ENCODE measurements around the gene SREBF2. TPM values are rescaled to one million over a fixed set of nuclear protein-coding genes. Genes with fewer than 3 reads are reported as not detected.

The SREBF2 gene
- total RNA-seq, 1 donor from 2014 or later = 20.9 TPM

DNA sequence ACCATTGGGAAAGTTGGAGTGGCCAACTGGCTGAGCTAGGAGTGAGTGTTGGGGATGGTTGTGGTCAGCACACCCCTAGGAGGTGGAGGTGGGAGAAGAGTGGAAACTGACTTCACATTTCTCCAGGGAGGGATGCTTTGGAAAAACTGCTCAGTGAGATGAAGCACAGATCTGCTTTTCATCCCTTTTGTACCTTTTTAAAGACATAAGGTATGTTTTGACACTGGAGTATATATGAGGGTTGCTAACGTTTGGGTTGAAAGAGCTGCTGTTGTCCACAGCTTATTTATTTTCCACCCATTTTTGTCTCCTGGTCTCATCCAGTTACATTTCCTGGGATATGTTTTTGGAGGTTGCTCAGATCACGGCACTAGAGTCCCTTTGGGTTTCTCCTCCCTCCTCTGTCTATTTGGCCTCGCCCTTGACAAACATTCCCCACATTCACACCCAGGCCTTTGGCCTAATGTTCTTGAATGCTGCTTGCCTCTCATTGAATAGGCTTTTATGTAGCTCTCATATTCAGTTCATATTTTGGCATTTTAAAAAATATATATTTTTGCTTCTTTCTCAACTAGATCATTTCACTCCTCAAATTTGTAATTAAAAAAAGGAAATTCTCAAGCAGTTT lies 8.3 kb downstream of the SREBF2 start:
- H3K9me3 ChIP-seq (ENCODE audit: control insufficient read depth in 3 of 3, low read length in 3 of 3) = no peaks in the 10 kb centered on the region
- H3K4me1 ChIP-seq (ENCODE audit: control insufficient read depth in 3 of 3, insufficient read depth in 3 of 3, low read length in 3 of 3) = peaks cover 9 to 29% (median 24%) of the 10 kb centered on the region in 3 donors
- H3K9ac ChIP-seq (ENCODE audit: low read depth in 1 of 3, low read length in 3 of 3) = no peak overlapping the region
- peaks cover 0 to 15% (median 11%) of the 10 kb centered on the region in 3 donors for H3K36me3 ChIP-seq (ENCODE audit: control insufficient read depth in 3 of 3, insufficient read depth in 3 of 3, low read length in 3 of 3)
- H3K4me3 ChIP-seq (ENCODE audit: low read length in 3 of 3) = no peak overlapping the region
- H3K27ac ChIP-seq (ENCODE audit: low read depth, low read length) = no peak overlapping the region
- H3K27me3 ChIP-seq (ENCODE audit: control insufficient read depth in 3 of 3, insufficient read depth in 3 of 3, low read length in 3 of 3) = no peaks in the 10 kb centered on the region

DNA sequence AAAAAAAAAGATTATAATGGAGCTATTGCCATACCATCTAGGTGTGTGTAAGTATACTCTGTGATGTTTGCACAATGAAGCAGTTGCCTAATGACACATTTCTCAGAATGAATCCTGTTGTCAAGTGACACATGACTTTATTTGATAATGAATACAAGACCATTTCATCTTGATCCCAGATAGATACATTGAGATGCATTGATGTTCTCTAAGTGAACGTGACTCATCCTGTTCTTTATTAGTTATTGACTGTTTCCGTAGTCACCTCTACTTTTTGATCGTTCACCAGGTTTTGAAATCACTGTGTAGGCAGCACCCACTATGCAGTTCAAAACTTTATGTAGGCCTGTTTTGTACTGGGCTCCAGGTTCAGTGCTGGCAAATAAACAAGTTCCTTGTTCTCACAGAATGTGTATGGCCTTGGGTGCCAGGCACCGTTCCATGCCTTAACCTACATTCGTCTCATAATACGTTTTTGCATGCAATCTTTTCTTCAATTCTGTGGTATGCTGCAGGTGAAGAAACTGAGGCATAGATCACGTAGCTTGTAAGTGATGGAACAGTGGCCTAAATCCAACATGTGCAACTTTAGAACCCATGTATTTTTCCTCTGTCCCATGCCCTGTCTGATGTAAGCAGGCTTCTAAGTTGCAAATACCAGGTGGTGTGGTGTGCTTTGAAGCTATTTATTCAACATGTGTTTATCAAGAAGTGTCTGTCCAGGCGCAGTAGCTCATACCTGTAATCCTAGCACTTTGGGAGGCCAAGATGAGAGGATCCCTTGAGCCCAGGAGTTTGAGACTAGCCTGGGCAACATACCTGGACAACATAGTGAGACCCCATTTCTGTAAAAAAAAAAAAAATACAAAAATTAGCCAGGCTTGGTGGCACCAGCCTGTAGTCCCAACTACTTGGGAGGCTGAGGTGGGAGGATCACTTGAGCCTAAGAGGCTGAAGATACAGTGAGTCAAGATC lies 10.4 kb downstream of the SREBF2 start:
- Histone ChIP-seq H3K36me3 (ENCODE audit: control insufficient read depth in 3 of 3, insufficient read depth in 3 of 3, low read length in 3 of 3) (peaks cover 0 to 9% (median 4%) of the 10 kb centered on the region in 3 donors), H3K9ac (ENCODE audit: low read depth in 1 of 3, low read length in 3 of 3) (no peak overlapping the region), H3K27me3 (ENCODE audit: control insufficient read depth in 3 of 3, insufficient read depth in 3 of 3, low read length in 3 of 3) (no peaks in the 10 kb centered on the region), H3K9me3 (ENCODE audit: control insufficient read depth in 3 of 3, low read length in 3 of 3) (no peaks in the 10 kb centered on the region), H3K4me1 (ENCODE audit: control insufficient read depth in 3 of 3, insufficient read depth in 3 of 3, low read length in 3 of 3) (peaks cover 15 to 38% (median 30%) of the 10 kb centered on the region in 3 donors), H3K27ac (ENCODE audit: low read depth, low read length) (no peak overlapping the region), H3K4me3 (ENCODE audit: low read length in 3 of 3) (no peak overlapping the region)

DNA sequence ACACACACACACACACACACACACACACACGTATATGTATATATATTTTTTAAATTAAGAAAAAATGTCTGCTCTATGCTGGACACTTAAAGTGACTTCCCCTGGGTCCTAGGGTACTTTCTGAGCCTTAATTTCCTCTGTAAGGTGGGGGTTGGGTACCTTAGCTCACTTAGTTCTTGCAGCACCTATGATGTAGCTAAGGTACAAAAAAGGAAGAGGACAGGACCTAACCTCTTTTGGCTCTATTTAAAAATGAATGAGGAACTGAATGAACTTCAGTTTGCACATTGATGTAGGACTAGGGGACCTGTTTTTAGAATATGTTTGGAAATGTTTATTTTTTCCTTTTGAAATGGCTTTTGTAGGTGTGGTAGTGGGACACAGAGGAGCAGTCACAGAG lies 11.1 kb downstream of the SREBF2 start:
- H3K36me3 ChIP-seq (ENCODE audit: control insufficient read depth in 3 of 3, insufficient read depth in 3 of 3, low read length in 3 of 3) = peaks cover 0 to 9% (median 4%) of the 10 kb centered on the region in 3 donors
- H3K4me1 ChIP-seq (ENCODE audit: control insufficient read depth in 3 of 3, insufficient read depth in 3 of 3, low read length in 3 of 3) = peaks cover 15 to 38% (median 30%) of the 10 kb centered on the region in 3 donors

DNA sequence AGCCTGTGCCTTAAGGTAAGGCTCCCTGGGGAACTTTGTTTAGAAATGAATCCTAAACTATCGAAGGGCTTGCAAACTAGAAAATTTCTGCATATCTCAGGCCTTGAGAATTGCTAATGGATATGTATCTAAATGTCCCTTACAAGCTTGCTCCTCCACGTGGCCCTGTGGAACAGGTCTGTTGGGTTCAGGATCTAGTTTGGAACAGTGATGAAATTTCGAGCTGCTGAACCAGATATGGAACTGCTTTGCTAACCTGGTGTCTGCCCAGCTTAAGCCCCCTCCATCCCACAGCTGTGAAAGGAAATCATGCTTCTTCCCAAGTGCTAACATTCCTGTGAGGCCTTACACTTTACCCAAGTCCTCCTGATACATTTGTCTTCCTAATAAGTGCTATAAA lies 11.6 kb downstream of the SREBF2 start:
- peaks cover 0 to 9% (median 4%) of the 10 kb centered on the region in 3 donors for H3K36me3 ChIP-seq (ENCODE audit: control insufficient read depth in 3 of 3, insufficient read depth in 3 of 3, low read length in 3 of 3)
- no peak overlapping the region for H3K27ac ChIP-seq (ENCODE audit: low read depth, low read length)
- H3K4me3 ChIP-seq (ENCODE audit: low read length in 3 of 3) = no peak overlapping the region
- H3K4me1 ChIP-seq (ENCODE audit: control insufficient read depth in 3 of 3, insufficient read depth in 3 of 3, low read length in 3 of 3) = peaks cover 15 to 38% (median 30%) of the 10 kb centered on the region in 3 donors
- no peaks in the 10 kb centered on the region for H3K9me3 ChIP-seq (ENCODE audit: control insufficient read depth in 3 of 3, low read length in 3 of 3)
- H3K9ac ChIP-seq (ENCODE audit: low read depth in 1 of 3, low read length in 3 of 3) = no peak overlapping the region
- H3K27me3 ChIP-seq (ENCODE audit: control insufficient read depth in 3 of 3, insufficient read depth in 3 of 3, low read length in 3 of 3) = no peaks in the 10 kb centered on the region

More for the DNA sequence above, 11.1 kb downstream of the SREBF2 start:
- H3K9me3 ChIP-seq (ENCODE audit: control insufficient read depth in 3 of 3, low read length in 3 of 3) = no peaks in the 10 kb centered on the region
- no peak overlapping the region for H3K9ac ChIP-seq (ENCODE audit: low read depth in 1 of 3, low read length in 3 of 3)
- H3K4me3 ChIP-seq (ENCODE audit: low read length in 3 of 3) = no peak overlapping the region
- no peaks in the 10 kb centered on the region for H3K27me3 ChIP-seq (ENCODE audit: control insufficient read depth in 3 of 3, insufficient read depth in 3 of 3, low read length in 3 of 3)
- H3K27ac ChIP-seq (ENCODE audit: low read depth, low read length) = no peak overlapping the region

DNA sequence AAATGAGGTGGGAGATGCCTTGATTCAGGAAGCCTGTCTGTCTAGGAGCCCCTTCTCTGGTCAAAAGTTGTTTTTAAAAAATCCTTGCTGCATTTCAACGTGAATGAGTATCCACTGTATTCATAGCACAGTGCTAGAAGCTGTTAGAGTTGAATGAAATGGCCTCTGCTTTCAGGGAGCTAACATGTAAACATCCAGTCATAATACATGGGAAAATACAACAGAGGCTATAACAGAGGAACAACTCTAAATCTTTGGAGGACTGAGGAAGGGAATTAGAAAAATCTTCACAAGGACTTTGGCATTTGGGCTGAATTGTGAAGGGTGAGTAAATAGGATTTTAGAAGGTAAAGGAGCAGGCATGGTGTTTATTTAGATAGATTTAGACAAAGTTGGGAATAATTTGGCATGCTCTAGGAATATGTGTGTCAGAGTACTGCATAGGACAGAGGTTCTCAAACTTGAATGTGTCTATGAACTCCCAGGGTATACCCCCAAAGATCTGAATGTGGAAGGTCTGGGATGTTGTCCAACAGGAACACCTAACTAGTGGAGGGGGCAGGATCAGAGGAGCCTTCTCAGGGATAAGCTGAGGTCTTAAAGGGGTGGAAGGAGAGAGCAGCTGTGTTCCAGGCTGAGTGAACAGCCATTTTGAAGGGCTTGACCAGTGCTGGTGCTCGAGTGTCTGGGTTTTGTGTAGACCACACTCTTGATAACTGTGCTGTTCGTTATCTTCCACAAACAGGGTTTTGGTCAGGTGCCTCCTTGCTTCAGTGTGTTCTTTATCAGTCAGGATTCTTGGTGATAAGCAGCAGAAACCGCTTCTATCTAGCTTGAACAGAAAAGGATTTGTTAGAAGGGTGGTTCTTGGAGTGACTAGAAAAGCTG lies 12.7 kb downstream of the SREBF2 start:
- peaks cover 15 to 38% (median 29%) of the 10 kb centered on the region in 3 donors for H3K4me1 ChIP-seq (ENCODE audit: control insufficient read depth in 3 of 3, insufficient read depth in 3 of 3, low read length in 3 of 3)
- H3K9ac ChIP-seq (ENCODE audit: low read depth in 1 of 3, low read length in 3 of 3) = no peak overlapping the region
- H3K27ac ChIP-seq (ENCODE audit: low read depth, low read length) = no peak overlapping the region
- H3K27me3 ChIP-seq (ENCODE audit: control insufficient read depth in 3 of 3, insufficient read depth in 3 of 3, low read length in 3 of 3) = no peaks in the 10 kb centered on the region
- no peak overlapping the region for H3K4me3 ChIP-seq (ENCODE audit: low read length in 3 of 3)
- H3K36me3 ChIP-seq (ENCODE audit: control insufficient read depth in 3 of 3, insufficient read depth in 3 of 3, low read length in 3 of 3) = peaks cover 0 to 9% (median 4%) of the 10 kb centered on the region in 3 donors
- H3K9me3 ChIP-seq (ENCODE audit: control insufficient read depth in 3 of 3, low read length in 3 of 3) = no peaks in the 10 kb centered on the region

DNA sequence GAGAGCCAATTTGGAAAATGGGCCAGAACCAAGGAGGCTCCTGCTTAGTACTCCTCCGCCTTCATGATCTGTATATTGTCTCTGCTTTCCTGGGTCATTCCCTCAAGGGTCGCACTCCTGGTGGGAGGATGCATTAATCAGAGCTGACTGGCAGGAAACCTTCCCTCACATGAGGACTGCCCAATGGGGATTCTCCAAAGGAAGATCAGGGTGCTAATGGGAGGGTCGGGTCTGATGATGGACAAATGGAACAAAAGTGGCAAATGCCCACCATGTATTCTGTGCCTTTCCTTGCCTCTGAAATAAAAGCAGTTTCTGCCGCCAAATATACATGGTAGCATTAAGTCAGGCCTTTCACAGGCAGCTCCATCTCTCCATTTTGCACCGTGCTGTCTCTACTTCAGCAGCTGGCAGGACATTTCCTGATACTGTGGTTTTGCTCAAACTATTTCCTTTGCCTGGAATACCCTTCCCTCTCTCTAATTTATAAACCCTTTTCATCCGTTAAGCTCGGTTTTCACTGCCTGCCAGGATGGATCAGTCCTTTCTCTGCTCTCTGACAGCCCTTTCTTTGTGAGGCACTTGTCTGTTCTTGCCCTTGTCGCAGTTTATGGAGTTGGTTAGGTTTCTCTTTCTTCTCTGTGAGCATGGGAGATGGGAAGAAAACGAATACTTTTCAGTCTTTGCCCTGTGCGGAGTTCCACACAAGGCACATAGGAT lies 13.5 kb downstream of the SREBF2 start:
- H3K27me3 ChIP-seq (ENCODE audit: control insufficient read depth in 3 of 3, insufficient read depth in 3 of 3, low read length in 3 of 3) = no peaks in the 10 kb centered on the region
- H3K4me1 ChIP-seq (ENCODE audit: control insufficient read depth in 3 of 3, insufficient read depth in 3 of 3, low read length in 3 of 3) = peaks cover 10 to 32% (median 22%) of the 10 kb centered on the region in 3 donors
- no peak overlapping the region for H3K9ac ChIP-seq (ENCODE audit: low read depth in 1 of 3, low read length in 3 of 3)
- H3K36me3 ChIP-seq (ENCODE audit: control insufficient read depth in 3 of 3, insufficient read depth in 3 of 3, low read length in 3 of 3) = peaks cover 0 to 5% (median 4%) of the 10 kb centered on the region in 3 donors
- no peak overlapping the region for H3K4me3 ChIP-seq (ENCODE audit: low read length in 3 of 3)
- H3K9me3 ChIP-seq (ENCODE audit: control insufficient read depth in 3 of 3, low read length in 3 of 3) = no peaks in the 10 kb centered on the region
- no peak overlapping the region for H3K27ac ChIP-seq (ENCODE audit: low read depth, low read length)

DNA sequence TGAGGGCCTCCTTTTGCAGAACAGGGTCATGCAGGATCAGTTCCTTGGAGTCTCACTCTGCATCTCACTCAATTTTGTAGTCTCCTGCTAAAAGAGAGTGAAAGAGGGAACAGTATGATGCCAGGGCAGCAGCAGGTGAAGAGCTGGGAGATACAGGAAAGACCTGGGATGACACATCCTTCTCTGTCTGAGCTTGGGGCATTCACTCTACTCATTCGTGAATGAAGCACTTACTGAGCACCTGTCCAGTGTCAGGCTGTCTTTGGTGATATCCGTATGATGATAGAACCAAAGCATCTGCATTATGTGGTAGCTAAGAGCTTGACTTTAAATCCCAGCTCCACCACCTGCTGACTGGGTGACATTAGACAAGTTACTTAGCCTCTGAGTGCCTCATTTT lies 14.4 kb downstream of the SREBF2 start:
- Histone ChIP-seq H3K9me3 (ENCODE audit: control insufficient read depth in 3 of 3, low read length in 3 of 3) (no peaks in the 10 kb centered on the region), H3K4me1 (ENCODE audit: control insufficient read depth in 3 of 3, insufficient read depth in 3 of 3, low read length in 3 of 3) (peaks cover 10 to 32% (median 22%) of the 10 kb centered on the region in 3 donors), H3K36me3 (ENCODE audit: control insufficient read depth in 3 of 3, insufficient read depth in 3 of 3, low read length in 3 of 3) (peaks cover 0 to 5% (median 4%) of the 10 kb centered on the region in 3 donors), H3K27me3 (ENCODE audit: control insufficient read depth in 3 of 3, insufficient read depth in 3 of 3, low read length in 3 of 3) (no peaks in the 10 kb centered on the region), H3K4me3 (ENCODE audit: low read length in 3 of 3) (no peak overlapping the region), H3K9ac (ENCODE audit: low read depth in 1 of 3, low read length in 3 of 3) (no peak overlapping the region), H3K27ac (ENCODE audit: low read depth, low read length) (no peak overlapping the region)

DNA sequence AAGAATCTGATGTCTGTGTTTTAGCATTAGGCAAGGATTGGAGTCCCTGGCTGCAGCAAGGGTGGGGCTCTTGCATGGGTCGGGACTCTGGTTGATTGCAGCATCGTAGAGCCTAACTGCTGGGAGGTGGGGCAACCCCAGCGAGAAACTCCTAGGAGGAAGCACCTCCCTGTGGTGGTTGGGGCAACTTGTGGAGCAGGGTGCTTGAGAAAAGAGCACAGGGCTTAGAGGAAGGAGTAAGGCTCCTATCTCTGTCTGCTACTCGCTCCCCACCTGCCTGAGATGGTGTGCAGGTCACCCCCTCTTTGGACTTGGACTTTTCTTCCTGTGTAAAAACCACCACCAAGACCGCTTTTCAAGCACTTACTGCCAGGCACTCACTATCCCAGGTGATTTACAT lies 15.6 kb downstream of the SREBF2 start:
- H3K4me1 ChIP-seq (ENCODE audit: control insufficient read depth in 3 of 3, insufficient read depth in 3 of 3, low read length in 3 of 3) = peaks cover 10 to 29% (median 18%) of the 10 kb centered on the region in 3 donors
- no peak overlapping the region for H3K27ac ChIP-seq (ENCODE audit: low read depth, low read length)
- H3K27me3 ChIP-seq (ENCODE audit: control insufficient read depth in 3 of 3, insufficient read depth in 3 of 3, low read length in 3 of 3) = no peaks in the 10 kb centered on the region
- no peak overlapping the region for H3K9ac ChIP-seq (ENCODE audit: low read depth in 1 of 3, low read length in 3 of 3)
- H3K36me3 ChIP-seq (ENCODE audit: control insufficient read depth in 3 of 3, insufficient read depth in 3 of 3, low read length in 3 of 3) = peaks cover 0 to 1% (median 0%) of the 10 kb centered on the region in 3 donors
- no peak overlapping the region for H3K4me3 ChIP-seq (ENCODE audit: low read length in 3 of 3)
- H3K9me3 ChIP-seq (ENCODE audit: control insufficient read depth in 3 of 3, low read length in 3 of 3) = no peaks in the 10 kb centered on the region

DNA sequence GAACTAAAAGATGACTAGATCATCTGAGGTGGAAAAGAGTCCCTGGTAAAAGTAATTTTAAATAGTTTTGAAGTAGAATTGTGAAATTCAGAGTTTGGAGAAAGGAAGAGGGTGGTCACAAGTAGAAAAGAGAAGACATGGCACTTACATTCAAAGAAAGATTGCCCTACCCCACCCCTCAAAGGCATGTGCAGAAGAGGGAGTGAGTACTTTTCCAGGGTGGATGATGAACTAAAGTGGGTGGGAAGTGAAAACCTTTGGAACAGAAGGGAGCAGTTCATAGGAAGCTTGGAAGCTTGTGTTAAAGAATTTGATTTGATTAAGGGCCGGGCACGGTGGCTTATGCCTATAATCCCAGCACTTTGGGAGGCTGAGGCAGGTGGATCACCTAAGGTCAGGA lies 23.6 kb downstream of the SREBF2 start:
- no peak overlapping the region for H3K4me3 ChIP-seq (ENCODE audit: low read length in 3 of 3)
- no peak overlapping the region for H3K9ac ChIP-seq (ENCODE audit: low read depth in 1 of 3, low read length in 3 of 3)
- H3K27ac ChIP-seq (ENCODE audit: low read depth, low read length) = no peak overlapping the region
- H3K4me1 ChIP-seq (ENCODE audit: control insufficient read depth in 3 of 3, insufficient read depth in 3 of 3, low read length in 3 of 3) = peaks cover 2 to 13% (median 8%) of the 10 kb centered on the region in 3 donors
- no peaks in the 10 kb centered on the region for H3K36me3 ChIP-seq (ENCODE audit: control insufficient read depth in 3 of 3, insufficient read depth in 3 of 3, low read length in 3 of 3)
- H3K9me3 ChIP-seq (ENCODE audit: control insufficient read depth in 3 of 3, low read length in 3 of 3) = no peaks in the 10 kb centered on the region
- H3K27me3 ChIP-seq (ENCODE audit: control insufficient read depth in 3 of 3, insufficient read depth in 3 of 3, low read length in 3 of 3) = no peaks in the 10 kb centered on the region

All from skeletal muscle tissue (tissue), 4 donors.